ENCODE results near the gene ALDH16A1.
A peak's percentile ranks its signal among the peaks of the same experiment; 100 is the strongest.

ALDH16A1 gene

GRCh38 chr19:49423985-49424303, 29.1 kb upstream of the ALDH16A1 start:
- peak; percentile 20 for DNase-seq (ENCODE audit: low spot score)

- DNase-seq (ENCODE audit: low spot score): no peak
Measured at GRCh38 chr19:49425178-49425577, 27.8 kb upstream of the ALDH16A1 start, which contains the start of gene GFY. TSS of gene GFY (plus strand) at chr19:49425388. CDS start at chr19:49426431, 1,043 bp downstream.

- no peak for DNase-seq (ENCODE audit: low spot score)
Measured at GRCh38 chr19:49425922-49426592, 27.0 kb upstream of the ALDH16A1 start.

- DNase-seq (ENCODE audit: low spot score): no peak
Measured at GRCh38 chr19:49427339-49427738, 25.7 kb upstream of the ALDH16A1 start.

GRCh38 chr19:49427855-49428546, 25.0 kb upstream of the ALDH16A1 start:
- DNase-seq (ENCODE audit: low spot score): no peak

- DNase-seq (ENCODE audit: low spot score): no peak
Measured at GRCh38 chr19:49428547-49429451, 24.2 kb upstream of the ALDH16A1 start.

- no peak for DNase-seq (ENCODE audit: low spot score)
Measured at GRCh38 chr19:49430172-49430677, 22.8 kb upstream of the ALDH16A1 start.

- peak; percentile 28 for DNase-seq (ENCODE audit: low spot score)
Measured at GRCh38 chr19:49430678-49431329, 22.2 kb upstream of the ALDH16A1 start.

- DNase-seq (ENCODE audit: low spot score): no peak
Measured at GRCh38 chr19:49431330-49431749, 21.7 kb upstream of the ALDH16A1 start.

- no peak for DNase-seq (ENCODE audit: low spot score)
Measured at GRCh38 chr19:49432141-49433073, 20.6 kb upstream of the ALDH16A1 start.

- no peak for DNase-seq (ENCODE audit: low spot score)
Measured at GRCh38 chr19:49433240-49433901, 19.7 kb upstream of the ALDH16A1 start.

- no peak for DNase-seq (ENCODE audit: low spot score)
Measured at GRCh38 chr19:49434907-49435583, 18.0 kb upstream of the ALDH16A1 start.

GRCh38 chr19:49435670-49436069, 17.4 kb upstream of the ALDH16A1 start:
- DNase-seq (ENCODE audit: low spot score): no peak

GRCh38 chr19:49436381-49437017, 16.5 kb upstream of the ALDH16A1 start:
- no peak for DNase-seq (ENCODE audit: low spot score)

GRCh38 chr19:49437231-49437630, 15.8 kb upstream of the ALDH16A1 start:
- DNase-seq (ENCODE audit: low spot score): no peak

- no peak for DNase-seq (ENCODE audit: low spot score)
Measured at GRCh38 chr19:49438261-49438660, 14.8 kb upstream of the ALDH16A1 start.

- no peak for DNase-seq (ENCODE audit: low spot score)
Measured at GRCh38 chr19:49439836-49440235, 13.2 kb upstream of the ALDH16A1 start.

GRCh38 chr19:49440439-49441209, 12.4 kb upstream of the ALDH16A1 start:
- no peak for DNase-seq (ENCODE audit: low spot score)

Measured in CD4-positive, alpha-beta T cell treated with Interleukin-15 for 4 hours (primary cell).